Measurements from ENCODE around the gene MSMB. TPM values are rescaled to one million over a fixed set of nuclear protein-coding genes. Genes with fewer than 3 reads are reported as not detected.

Gene MSMB
- polyA plus RNA-seq, 1 experiment: not detected

- CTCF ChIA-PET: no interaction called here
These were observed 8.8 kb downstream of the MSMB start for GRCh38 chr10:46037107-46037825.

GRCh38 chr10:46035923-46036849 lies 9.9 kb downstream of the MSMB start:
- DNase-seq (ENCODE audit: low read depth): no peak
- no peak overlapping the region for H3K4me3 ChIP-seq (ENCODE audit: low read depth, low read length)
- CTCF ChIA-PET: no interaction called here
- POLR2A ChIA-PET: no interaction called here
- 0 out of 2 replicates have a peak, but pooled peaks cover 3% of the 10 kb centered on the region for H3K27me3 ChIP-seq (ENCODE audit: control insufficient read depth, insufficient read depth, low read length)
- no peak for TF ChIP-seq CTCF (IDR thresholded peaks at IDR 0.05; ENCODE audit: insufficient read depth, low read depth, low read length)
- no peaks in the 10 kb centered on the region for H3K36me3 ChIP-seq (ENCODE audit: control insufficient read depth, insufficient read depth, low read length)

More at GRCh38 chr10:46037107-46037825, 8.8 kb downstream of the MSMB start:
- no peak for TF ChIP-seq CTCF (IDR thresholded peaks at IDR 0.05; ENCODE audit: insufficient read depth, low read depth, low read length)
- POLR2A ChIA-PET: no interaction called here
- no peak for DNase-seq (ENCODE audit: low read depth)
- Histone ChIP-seq H3K27me3 (ENCODE audit: control insufficient read depth, insufficient read depth, low read length) (0 out of 2 replicates have a peak, but pooled peaks cover 3% of the 10 kb centered on the region), H3K36me3 (ENCODE audit: control insufficient read depth, insufficient read depth, low read length) (no peaks in the 10 kb centered on the region), H3K4me3 (ENCODE audit: low read depth, low read length) (no peak overlapping the region)

GRCh38 chr10:46033602-46034011 lies 12.5 kb downstream of the MSMB start:
- TF ChIP-seq CTCF (IDR thresholded peaks at IDR 0.05; ENCODE audit: insufficient read depth, low read depth, low read length): no peak
- H3K27me3 ChIP-seq (ENCODE audit: control insufficient read depth, insufficient read depth, low read length): 0 out of 2 replicates have a peak, but pooled peaks cover 1% of the 10 kb centered on the region
- CTCF ChIA-PET: interaction anchor here (0.7 to 0.8 kb wide), 2 partner anchors 12 to 18 kb away, joined by 3 read pairs; partner anchors contain the start of gene MSMB
- H3K4me3 ChIP-seq (ENCODE audit: low read depth, low read length): no peak overlapping the region
- POLR2A ChIA-PET: no interaction called here
- no peak for DNase-seq (ENCODE audit: low read depth)
- H3K36me3 ChIP-seq (ENCODE audit: control insufficient read depth, insufficient read depth, low read length): no peaks in the 10 kb centered on the region

- POLR2A ChIA-PET: no interaction called here
- no peak for TF ChIP-seq CTCF (IDR thresholded peaks at IDR 0.05; ENCODE audit: insufficient read depth, low read depth, low read length)
- CTCF ChIA-PET: interaction anchor here (0.8 kb wide), 1 partner anchor 195 kb away, joined by 4 read pairs; no protein-coding TSS in a partner anchor
- Histone ChIP-seq H3K4me3 (ENCODE audit: low read depth, low read length) (no peak overlapping the region), H3K27me3 (ENCODE audit: control insufficient read depth, insufficient read depth, low read length) (no peaks in the 10 kb centered on the region), H3K36me3 (ENCODE audit: control insufficient read depth, insufficient read depth, low read length) (no peaks in the 10 kb centered on the region; the same call in 1 of the 2 replicates)
- no peak for DNase-seq (ENCODE audit: low read depth)
These were observed 14.2 kb downstream of the MSMB start for GRCh38 chr10:46031648-46032532.

Measured in BJ (cell line).